Islet of Langerhans (tissue), 1 donor: ENCODE measurements around the gene SEMA6D.
"Not testable (repeated sequence)": the region's sequence is repeated elsewhere in the genome, so short reads cannot be mapped to it uniquely, and the experiment has no call there.

Experiments used
- FAIRE-seq: peaks from one replicate; lab custom pipeline; 2011; peaks lifted over from hg19 to GRCh38; lab: Jason Lieb, UNC

Gene SEMA6D

DNA sequence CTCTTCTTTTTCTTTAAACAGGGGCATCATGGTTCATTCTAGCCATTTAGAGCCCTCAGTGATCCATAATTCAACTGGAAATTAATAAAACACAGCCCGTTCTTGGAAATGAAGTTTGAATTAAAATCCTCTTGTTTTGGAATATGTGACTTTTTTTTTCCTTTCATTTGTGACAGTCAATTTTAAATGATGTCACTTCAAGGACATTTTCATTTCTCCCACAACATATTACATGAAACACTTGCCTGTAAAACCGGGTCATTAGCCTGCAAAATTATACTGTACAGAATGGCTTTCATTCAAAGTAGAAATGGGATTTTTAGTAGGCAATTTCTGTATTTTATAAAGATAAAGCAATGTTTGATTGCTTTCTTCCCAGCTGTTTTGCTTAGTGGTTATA lies 789 bp upstream of the SEMA6D start:
- FAIRE-seq = no peak

DNA sequence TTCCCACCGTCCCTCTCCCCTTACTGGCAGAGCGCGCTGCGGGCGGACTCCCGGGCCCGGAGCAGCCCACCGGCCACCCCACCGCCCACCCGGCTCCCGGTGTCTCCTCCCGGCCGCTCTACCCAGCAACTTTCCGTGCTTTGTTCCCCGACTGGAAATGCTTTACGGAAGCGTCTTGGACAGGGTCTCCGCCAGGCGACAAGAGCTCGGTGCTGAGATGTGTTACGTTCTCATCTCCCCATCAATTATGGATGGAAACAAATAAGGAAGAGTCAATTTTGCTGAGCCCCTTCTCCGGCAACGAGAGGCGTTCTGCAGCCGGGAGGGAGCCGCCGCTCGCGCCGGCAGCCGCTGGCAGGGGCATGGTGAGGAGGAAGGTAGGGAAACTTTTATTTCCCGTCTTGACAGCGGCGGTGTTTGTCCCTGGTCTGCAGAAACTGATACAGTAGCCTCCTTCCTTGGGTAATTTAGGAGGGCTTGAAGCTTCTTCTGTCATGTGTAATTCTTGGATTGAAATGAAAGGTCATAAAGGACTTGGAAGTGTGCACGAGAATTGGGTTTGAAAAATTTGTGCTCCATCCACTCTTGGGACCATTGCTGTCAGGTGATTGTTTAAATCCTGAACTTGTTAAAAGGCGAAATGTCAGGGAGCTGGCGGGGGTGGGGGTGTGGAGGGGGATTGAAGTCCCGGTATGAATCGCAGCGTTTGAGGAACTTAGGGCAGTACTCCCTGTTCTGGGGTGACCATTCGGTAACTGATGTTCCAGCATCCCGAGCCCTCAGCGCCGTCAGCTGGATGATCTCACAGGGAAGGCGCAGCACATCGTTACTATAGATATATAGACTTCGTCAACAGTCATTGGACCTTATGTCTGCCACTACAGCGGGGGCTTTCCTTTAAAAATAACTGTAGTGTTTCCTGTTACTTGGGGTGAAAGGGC lies 1.5 kb downstream of the SEMA6D start:
- FAIRE-seq = no peak

DNA sequence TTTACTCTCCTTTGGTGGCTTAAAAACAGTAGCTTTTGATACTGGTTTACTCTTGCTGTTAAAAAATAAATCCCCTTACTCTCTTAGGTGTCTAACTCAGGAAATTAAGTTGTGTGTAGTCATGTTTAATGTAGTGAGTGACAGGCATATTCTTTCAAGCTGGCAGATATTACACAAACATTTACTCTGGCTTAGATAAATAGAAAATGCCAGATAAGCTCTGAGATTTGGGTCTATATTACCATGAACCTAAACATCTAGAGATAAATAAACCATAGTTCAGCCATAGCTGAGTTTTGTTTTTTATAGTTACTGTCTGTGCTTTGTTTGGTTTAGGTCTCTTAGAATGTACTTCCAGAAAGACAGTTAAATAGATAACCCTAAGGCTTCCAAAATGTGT lies 2.4 kb downstream of the SEMA6D start:
- peak; percentile 79 for FAIRE-seq

DNA sequence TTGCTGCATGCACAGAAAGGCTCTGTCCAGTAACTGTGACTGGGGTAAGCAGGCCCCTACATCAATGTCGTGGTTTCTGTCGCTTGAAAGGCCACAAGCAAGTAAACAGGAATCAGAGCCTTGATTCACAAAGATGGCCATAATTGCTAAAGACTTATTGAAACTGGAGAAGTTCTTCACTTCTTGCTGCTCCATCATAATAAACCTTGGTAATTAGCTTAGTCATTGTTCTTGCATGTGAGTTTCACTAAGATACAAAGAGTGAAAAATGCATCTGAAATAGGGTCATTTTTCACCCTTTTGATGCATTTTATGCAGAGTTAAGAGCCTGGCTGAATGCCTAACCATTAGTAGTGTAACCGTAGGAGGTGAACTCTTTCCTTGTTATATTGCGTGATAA lies 3.2 kb downstream of the SEMA6D start:
- no peak for FAIRE-seq

DNA sequence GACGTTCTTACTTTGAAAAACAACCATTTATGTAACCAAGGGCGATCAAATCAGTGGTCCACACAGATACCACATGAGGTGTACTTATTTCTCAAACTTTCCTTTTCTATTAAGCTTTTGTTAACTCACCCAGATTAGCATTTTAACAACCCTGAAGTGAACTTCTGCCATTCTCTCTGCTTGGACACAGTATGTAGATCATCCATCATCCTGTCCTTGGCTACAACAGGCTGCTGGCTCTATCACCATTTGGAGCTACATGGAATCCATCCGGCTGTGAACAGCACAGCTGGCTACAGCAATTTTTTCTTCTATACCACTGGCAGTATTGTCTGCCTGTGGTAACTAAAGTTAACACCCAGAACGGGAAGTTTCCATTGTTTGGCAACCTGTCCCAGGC lies 4.4 kb downstream of the SEMA6D start:
- peak; percentile 92 for FAIRE-seq

DNA sequence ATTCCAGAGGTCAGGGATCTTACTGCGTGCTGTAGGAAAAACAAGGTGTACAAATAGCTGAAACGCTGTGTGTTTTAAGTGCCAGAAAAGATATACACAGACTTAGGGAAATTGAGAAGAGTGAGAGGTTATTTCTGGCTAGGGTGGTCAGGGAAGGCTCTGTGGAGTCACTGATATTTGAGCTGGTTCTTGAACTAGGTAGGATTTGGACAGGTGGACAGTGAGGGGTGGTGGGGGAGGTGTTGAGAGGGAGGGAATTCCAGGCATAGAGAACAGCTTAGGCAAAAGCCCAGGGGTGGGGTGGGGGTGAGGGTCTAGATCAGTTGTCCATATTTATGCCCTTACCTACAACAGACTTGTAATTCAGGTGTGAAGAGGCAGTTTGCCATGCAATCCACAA lies 7.0 kb downstream of the SEMA6D start:
- FAIRE-seq = no peak

DNA sequence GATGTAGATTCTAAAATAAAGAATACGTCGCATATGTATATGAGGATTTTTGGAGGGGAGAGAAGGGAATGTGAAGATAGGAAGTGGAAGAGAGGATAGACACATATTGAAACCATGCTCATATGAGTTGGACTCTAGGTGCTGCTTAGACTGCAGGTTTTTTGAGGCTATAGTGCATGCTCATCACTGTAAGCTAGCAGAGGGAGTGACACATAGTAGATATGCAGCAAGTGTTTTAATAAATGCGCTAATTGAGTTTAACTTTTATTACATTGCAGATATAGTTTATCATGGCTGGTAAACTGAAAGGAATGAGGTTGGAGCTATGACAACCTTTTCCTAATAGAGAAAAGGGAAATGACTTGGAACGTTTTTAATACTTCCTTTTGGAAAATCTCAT lies 7.7 kb downstream of the SEMA6D start:
- peak; percentile 24 for FAIRE-seq

DNA sequence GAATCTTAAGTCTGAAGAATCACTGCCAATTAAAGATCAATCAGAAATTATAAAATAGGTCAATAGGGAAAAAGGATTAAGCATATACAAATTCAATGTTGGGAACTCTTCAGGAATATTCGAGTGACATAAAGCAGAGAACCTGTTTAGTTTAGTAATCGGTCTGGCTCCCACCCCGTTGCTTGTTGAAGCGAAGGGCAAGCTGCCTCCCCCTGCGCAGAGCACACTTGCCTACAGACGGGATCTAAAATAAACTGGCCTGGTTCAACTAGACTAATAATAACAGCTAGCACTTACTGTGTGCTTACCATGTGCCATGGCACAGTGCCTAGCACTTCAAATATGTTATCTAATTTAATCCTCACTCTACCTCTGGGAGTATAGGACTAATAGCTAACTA lies 8.6 kb downstream of the SEMA6D start:
- peak; percentile 73 for FAIRE-seq

DNA sequence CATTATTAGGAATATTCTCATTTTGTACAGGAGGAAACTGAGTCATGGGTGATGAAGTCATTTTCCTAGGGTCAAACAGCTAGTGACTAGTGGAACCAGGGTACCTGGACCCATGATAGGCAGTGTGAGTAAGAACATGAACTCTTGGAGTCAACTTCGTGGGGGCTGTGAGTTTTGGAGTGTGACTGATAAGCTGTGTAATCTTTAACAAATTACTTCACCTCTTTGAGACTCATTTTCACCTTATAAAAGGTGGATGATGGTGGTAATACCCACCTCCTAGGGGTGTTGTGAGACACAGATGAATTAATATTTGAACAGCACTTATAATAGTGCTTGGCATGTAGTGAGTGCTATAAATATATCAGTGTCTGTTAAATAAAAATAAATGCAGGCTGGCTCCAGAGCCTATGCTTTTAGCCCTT lies 9.1 kb downstream of the SEMA6D start:
- peak; percentile 88 for FAIRE-seq

DNA sequence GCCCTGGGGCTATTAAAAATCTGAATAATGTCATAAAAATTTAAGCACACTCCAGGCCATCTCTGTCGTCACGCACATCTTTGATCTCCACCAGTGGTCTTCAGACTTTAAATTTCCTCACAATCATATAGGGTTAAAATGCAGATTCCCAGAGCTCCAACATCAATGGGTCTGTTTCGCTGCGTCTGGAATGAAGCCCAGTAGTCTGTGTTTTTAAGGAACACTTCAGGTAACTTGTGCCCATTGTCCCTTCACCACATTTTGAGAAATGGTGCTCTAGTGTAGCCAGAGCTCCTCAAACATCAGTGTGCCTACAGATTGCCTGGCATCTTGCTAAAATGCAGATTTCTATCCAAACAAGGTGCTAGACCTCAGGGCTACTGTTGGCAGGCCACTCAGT lies 9.8 kb downstream of the SEMA6D start:
- FAIRE-seq = no peak

DNA sequence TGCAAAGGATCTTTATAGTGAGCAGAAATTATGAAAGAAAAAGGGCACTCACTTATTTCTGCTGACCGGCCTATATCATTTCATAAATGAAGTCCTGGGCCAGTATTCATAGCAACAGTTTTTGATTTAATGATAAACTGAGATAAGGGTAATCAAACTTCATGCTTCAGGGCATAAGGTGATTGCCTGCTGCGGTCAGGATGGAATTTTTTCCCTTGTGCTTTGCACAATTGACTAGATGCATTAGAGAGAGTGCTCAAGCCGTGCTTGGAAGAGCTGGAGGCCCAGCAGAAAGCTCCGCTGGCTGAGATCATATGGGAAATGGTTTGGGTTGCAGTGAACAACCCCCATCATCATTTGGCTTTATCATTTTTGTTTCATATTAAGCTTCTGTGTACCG lies 10.4 kb downstream of the SEMA6D start:
- peak; percentile 43 for FAIRE-seq

DNA sequence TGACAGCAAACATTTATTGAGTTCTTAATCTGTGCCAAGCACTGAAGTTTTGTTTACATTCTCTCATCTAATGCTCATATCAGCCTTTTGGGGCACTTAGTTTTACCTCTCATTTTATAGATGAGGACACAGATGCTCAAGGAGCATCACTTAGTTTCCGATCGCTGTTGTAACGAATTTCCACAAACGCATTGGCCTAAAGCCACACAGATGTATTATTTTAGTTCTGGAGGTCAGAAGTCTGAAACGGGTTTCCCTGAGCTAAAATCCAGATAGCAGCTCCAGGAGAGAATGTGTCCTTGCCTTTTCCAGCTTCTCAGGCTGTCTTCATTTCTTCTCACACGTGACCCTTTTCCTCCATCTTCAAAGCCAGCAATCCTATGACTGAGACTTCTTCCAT lies 11.1 kb downstream of the SEMA6D start:
- no peak for FAIRE-seq

DNA sequence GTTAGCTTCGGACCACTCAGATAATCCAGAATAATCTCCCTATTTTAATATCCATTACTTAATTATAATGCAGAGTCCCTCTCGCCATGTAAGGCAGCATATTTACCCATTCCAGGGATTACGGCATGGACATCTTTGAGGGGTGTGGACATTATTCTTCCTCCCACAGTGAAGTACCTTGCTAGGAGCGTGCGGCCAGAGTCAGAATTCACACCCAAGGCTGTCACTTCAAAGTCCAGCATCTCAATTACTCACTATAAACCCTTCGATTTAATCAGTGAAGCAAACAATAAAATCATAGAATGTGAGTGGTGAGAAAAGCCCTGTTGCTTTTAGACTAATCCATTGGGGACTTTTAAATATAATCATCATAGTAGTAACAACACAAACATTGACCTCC lies 11.6 kb downstream of the SEMA6D start:
- no peak for FAIRE-seq

DNA sequence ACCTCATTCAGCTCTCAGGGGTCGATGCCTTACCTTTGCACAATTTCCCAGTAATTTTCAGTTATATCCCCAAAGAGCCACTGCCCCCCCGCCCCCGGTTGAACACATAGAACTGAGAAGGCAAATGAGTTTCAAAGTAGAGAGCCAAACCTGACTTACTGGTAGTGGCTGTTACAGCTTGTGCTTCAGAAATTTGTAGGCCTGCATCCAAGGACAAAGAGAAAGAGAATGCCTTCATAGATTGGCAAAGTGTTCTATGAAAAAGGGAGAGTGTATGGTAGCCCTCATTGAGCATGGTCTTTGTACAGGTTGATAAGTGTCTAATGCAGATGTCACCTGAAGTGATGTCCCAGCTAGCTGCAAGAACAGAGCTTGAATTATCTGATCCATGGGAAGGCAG lies 13.9 kb downstream of the SEMA6D start:
- no peak for FAIRE-seq

DNA sequence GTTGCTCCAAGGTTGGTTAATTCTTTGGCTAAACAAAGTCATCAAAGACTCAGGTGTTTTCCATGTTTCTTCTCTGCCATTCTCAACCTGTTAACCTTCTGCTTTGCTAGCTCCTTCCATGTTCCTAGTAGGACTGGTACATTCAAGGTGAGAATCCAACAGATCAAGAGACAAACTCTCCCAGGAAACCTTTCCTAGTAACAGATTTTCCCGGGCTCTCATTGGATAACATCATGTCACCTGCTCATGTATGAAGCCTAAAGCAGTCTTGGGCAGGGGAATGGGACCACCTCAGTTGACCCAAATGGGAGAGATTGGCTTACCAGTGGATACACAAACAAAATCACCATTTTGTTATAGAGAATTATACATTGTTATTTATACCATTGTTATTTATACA lies 14.9 kb downstream of the SEMA6D start:
- FAIRE-seq = no peak

DNA sequence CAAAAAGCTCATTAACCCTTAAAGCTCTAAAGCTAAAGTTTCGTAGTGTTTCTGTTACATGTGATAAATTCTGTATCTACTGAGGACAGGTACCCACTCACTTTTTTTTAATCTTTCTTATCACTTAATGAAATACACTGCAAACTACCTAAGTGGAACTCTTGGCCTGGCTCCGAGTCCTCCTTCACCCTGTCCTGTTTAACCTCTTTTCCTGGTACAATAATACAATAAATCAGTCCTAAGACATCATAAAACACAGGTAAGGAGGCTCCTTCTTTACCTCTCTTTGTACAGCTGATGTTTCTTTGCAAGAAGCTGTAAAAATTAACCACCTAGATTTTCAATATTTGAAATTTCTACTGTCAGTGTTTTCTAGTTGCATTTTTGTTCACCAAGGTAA lies 15.8 kb downstream of the SEMA6D start:
- no peak for FAIRE-seq

DNA sequence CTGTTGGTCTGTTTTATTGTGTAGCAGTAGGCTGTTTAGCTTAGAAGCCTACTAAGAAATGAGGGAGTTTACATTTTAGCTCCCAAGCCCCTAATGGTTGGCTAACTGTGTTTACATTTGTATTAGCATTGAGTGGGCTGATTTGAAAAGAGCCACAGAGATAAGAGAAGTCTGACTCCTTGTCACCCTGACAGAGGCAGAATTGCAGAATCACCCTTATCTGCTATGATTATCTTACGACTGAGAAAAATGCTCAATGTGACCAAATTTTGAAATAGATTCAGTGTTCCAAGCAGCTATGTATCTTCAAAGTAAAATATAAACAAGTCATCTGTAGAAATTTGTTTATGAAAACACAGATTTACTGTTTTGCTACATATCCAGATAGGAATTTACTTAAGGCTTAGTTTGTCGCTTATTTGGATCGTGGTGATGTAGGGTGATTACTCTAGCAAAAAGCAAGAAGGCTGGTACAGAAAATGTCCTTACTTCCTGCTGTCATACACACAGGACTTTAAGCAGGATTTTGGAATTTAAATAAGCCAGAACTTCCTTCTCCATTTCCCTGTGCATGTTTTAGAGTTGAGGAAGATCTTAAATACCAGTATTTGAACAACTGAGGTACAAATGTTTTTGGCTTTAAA lies 19.0 kb downstream of the SEMA6D start:
- peak; percentile 94 for FAIRE-seq

DNA sequence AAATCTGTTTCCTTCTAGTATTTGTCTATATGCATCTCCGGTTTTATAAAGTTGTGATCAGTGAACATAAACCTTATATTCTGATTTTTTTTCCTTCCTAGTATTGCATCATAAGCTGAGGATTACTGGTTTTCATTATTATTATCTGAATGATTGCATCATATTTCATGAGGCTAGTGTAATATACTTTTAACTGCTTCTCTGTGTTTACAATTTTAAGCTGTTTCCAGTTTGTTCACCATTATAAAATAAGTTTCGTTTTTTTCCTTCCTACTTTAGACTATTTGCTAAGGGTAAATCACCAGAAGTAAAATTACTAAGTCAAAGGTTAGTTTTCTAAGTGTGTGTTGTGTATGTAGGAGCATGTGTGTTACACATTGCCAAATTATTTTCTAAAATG lies 20.2 kb downstream of the SEMA6D start:
- FAIRE-seq = peak; percentile 43

DNA sequence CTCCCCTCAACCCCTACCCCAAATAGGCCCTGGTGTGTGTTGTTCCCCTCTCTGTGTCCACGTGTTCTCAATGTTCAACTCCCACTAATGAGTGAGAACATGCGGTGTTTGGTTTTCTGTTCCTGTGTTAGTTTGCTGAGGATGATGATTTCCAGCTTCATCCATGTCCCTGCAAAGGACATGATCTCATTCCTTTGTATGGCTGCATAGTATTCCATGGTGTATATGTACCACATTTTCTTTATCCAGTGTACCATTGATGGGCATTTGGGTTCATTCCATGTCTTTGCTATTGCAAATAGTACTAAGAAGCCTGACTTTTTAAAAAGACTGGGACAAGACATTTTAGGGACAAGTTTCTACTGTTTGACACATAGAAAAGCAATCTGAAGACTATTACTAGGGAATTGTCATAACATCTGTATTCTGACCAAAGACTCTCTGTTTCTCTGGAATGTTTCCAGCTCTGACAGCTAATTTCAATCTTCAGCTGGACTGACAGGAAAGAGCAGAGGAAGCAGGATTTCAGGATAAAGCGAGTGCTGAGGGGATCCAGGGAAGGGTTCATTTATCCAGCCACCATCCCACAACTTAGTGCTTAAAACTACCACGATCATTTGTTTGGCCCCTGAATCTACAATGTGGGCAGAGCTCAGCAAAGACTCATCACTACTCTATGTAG lies 21.0 kb downstream of the SEMA6D start:
- not testable (repeated sequence) for FAIRE-seq

DNA sequence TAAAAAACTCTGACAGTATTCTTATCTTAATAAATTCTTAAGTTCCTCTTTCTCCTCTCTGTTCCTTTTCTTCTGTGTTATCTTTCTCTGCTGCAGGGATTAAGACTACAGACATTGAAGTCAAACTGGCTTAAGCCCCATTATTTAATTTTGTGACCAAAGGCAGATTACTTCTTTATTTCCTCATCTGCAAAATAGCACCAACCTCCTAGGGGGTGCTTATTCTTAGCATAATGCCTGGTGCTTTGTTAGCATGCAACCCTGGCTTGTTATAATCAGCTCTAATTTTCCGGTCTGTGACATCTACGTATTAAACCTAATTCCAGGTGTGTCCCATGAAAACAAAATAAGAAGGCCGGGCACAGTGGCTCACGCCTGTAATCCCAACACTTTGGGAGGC lies 23.8 kb downstream of the SEMA6D start:
- no peak for FAIRE-seq

DNA sequence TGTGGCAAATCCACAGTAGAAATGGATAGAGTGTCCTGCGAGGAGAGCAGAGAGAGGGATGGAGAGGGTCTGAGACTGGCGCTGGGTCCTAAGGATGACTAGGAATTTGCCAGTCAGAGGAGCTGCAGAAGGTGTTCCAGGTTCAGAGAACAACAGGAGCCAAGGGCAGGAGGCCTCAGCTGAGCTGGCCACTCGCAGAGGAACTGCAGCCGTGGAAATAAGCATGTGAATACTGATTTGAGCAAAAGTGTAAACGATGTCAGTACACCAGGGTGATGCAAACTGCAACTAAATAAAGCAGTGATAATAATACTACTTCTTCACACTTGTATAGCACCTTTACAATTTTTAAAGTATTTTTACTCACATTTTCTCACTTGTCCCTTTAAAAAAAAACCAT lies 24.6 kb downstream of the SEMA6D start:
- FAIRE-seq = no peak

DNA sequence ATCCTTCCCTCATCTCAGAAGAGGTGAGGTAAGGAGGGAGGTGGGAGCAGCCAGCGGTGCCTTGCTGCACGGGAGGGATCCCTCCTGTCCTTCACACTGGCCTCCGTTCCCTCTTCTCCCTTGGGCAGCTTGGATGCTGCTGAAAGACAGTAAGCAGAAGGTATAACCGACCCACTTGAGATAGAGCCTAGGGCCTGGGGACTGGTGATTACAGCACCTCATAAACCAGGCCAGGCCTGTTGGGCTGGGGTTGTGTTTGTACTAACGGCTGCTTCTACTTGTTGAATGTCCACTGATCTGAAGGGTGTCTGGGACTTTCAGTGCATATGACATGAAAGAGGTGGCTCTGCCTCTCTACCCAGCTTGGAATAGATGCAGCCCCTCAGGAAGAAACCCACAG lies 25.0 kb downstream of the SEMA6D start:
- no peak for FAIRE-seq

DNA sequence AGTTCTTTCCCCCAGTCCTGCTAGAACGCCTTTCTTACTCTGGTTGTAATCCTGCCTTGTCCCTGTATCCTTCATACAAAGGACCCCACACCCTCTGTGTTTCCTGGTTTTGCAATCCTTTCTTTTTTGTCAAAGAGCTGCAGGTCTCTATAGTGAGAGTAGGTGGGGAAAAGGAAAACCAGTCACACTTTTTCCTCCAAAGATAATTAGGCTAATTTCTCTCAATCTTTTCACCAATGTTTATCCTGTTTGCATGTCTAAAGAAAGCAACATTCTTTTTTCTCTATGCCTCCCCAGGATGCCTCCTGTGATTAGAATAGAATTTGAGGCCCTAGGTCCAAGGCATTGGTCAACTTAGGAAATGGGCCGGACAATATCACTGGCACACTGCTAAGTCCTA lies 25.4 kb downstream of the SEMA6D start:
- no peak for FAIRE-seq
